ENCODE results near the gene USP9Y. TPM values are rescaled to one million over a fixed set of nuclear protein-coding genes. Genes with fewer than 3 reads are reported as not detected.

The USP9Y gene
- total RNA-seq, 1 donor from 2014 or later: 25.4 TPM

DNA sequence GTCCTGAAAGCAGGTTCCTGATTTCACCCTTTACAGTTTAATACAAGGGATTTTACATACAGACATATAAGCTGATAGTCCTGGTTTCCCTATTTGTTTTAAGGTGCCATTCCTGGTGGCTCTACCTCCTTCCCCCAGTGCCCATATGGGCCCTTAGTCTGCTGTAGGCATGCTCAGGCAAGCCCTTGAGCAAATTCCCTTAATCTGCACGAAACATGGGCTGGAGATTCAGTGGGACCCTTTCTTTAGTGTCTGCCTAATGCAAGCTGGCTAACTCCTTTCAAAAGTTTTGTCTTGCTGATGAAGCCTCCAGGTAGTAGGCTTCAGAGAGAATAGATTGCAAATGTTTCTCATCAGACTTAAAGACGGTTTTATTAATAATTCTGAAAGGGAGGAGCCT, 22.9 kb upstream of the USP9Y start:
- Mint-ChIP-seq H3K4me3 (ENCODE audit: unreplicated experiment) (no peak overlapping the region), H3K4me1 (ENCODE audit: unreplicated experiment) (peaks cover 5% of the 10 kb centered on the region), H3K27ac (ENCODE audit: unreplicated experiment) (no peak overlapping the region), H3K27me3 (ENCODE audit: unreplicated experiment) (no peaks in the 10 kb centered on the region), H3K36me3 (ENCODE audit: low read depth, unreplicated experiment) (peaks cover 11% of the 10 kb centered on the region), H3K9me3 (ENCODE audit: unreplicated experiment) (peaks cover 4% of the 10 kb centered on the region)
- TF ChIP-seq, protein P1, sequence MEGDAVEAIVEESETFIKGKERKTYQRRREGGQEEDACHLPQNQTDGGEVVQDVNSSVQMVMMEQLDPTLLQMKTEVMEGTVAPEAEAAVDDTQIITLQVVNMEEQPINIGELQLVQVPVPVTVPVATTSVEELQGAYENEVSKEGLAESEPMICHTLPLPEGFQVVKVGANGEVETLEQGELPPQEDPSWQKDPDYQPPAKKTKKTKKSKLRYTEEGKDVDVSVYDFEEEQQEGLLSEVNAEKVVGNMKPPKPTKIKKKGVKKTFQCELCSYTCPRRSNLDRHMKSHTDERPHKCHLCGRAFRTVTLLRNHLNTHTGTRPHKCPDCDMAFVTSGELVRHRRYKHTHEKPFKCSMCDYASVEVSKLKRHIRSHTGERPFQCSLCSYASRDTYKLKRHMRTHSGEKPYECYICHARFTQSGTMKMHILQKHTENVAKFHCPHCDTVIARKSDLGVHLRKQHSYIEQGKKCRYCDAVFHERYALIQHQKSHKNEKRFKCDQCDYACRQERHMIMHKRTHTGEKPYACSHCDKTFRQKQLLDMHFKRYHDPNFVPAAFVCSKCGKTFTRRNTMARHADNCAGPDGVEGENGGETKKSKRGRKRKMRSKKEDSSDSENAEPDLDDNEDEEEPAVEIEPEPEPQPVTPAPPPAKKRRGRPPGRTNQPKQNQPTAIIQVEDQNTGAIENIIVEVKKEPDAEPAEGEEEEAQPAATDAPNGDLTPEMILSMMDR (IDR thresholded peaks at IDR 0.05; ENCODE audit: unreplicated experiment): no peak
- no peak for DNase-seq (ENCODE audit: low spot score)

DNA sequence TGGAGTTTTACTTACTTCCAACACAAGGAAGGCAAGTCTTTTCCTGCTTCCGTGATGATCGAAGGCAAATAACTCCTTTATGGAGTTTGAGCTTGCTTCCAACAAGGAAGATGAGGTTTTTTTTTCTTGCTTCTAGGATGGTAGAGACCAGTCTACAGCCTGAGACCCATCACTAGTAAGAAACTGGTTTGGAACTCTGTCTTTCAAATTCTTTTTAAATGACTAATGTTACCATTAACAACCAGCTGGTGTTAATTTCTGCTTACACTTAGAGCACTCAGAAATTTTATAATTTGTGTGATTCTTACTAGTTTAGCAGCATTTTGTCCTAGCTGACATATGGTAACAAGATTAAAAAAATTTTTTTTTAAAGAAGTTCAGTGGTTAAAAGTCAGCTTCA, 19.5 kb upstream of the USP9Y start:
- Mint-ChIP-seq H3K27me3 (ENCODE audit: unreplicated experiment) (no peaks in the 10 kb centered on the region), H3K4me1 (ENCODE audit: unreplicated experiment) (peaks cover 5% of the 10 kb centered on the region), H3K4me3 (ENCODE audit: unreplicated experiment) (no peak overlapping the region), H3K27ac (ENCODE audit: unreplicated experiment) (no peak overlapping the region), H3K36me3 (ENCODE audit: low read depth, unreplicated experiment) (peaks cover 10% of the 10 kb centered on the region), H3K9me3 (ENCODE audit: unreplicated experiment) (peaks cover 2% of the 10 kb centered on the region)
- no peak for DNase-seq (ENCODE audit: low spot score)
- TF ChIP-seq, protein P1 (IDR thresholded peaks at IDR 0.05; ENCODE audit: unreplicated experiment): no peak

DNA sequence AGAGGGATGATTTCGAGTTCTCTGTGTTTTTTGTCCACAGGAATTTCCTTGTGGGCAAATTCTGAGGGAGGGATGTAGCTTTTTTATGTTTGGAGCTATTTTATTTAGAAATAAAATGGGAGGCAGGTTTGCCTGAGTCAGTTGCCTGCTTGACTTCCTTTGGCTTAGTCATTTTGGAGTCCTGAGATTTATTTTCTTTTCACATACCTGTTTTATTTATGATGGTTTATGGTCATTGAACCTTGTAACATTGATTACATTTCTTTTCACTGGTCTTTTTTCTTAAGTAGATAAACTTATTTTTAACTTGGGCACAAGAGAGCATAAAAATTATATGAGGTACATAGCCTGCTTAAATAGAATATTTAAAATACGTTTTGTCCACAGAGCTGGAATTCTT, 12.7 kb upstream of the USP9Y start:
- Mint-ChIP-seq H3K9me3 (ENCODE audit: unreplicated experiment) (no peaks in the 10 kb centered on the region), H3K4me3 (ENCODE audit: unreplicated experiment) (no peak overlapping the region), H3K27me3 (ENCODE audit: unreplicated experiment) (no peaks in the 10 kb centered on the region), H3K27ac (ENCODE audit: unreplicated experiment) (no peak overlapping the region), H3K4me1 (ENCODE audit: unreplicated experiment) (peaks cover 4% of the 10 kb centered on the region), H3K36me3 (ENCODE audit: low read depth, unreplicated experiment) (peaks cover 22% of the 10 kb centered on the region)
- DNase-seq (ENCODE audit: low spot score): no peak
- TF ChIP-seq, protein P1 (IDR thresholded peaks at IDR 0.05; ENCODE audit: unreplicated experiment): no peak

DNA sequence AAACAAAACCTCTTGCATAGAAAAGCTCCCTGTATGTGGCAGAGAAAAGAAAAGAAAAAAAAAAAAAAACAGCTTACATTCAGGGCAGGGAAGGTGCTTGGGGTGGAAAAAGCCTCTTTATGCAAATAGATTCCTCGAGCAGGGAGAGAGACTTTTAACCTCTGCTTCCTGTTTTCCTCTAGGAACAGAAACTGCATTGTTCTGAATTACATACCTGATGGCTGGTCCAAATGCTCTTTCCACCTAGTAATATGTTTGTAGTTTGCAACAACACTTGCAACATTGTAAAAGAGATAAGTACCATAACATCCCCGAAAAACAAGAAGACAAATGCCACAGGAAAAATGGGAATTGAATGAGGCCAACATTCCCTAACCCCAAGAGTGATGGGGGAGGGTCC, 944 bp upstream of the USP9Y start:
- no peak for DNase-seq (ENCODE audit: low spot score)
- TF ChIP-seq, protein P1 (IDR thresholded peaks at IDR 0.05; ENCODE audit: unreplicated experiment): no peak
- peak overlapping the region; percentile 67 for H3K27ac Mint-ChIP-seq (ENCODE audit: unreplicated experiment)
- H3K4me3 Mint-ChIP-seq (ENCODE audit: unreplicated experiment): no peak overlapping the region
- H3K4me1 Mint-ChIP-seq (ENCODE audit: unreplicated experiment): peaks cover 9% of the 10 kb centered on the region
- no peaks in the 10 kb centered on the region for H3K27me3 Mint-ChIP-seq (ENCODE audit: unreplicated experiment)
- H3K36me3 Mint-ChIP-seq (ENCODE audit: low read depth, unreplicated experiment): peaks cover 32% of the 10 kb centered on the region
- H3K9me3 Mint-ChIP-seq (ENCODE audit: unreplicated experiment): no peaks in the 10 kb centered on the region

DNA sequence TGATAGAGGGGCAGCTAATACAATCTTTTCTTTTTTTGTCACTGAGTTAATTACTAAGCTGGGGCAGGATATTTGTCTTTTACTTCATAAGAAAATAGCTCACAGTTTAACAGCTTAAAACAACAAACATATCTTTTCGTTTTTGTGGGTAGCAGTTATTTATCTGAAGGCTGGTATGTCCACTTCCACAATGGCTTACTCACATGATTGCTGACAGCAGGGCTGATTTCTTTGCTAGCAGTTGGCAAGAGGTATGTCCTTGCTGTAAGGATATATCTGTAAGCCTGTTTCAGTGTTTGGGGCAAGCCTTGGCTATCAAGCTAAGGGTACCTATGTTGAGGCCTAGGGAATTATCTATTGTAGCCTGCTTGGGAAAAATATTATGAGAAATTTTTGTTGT, 1.1 kb downstream of the USP9Y start:
- Mint-ChIP-seq H3K36me3 (ENCODE audit: low read depth, unreplicated experiment) (peaks cover 35% of the 10 kb centered on the region), H3K9me3 (ENCODE audit: unreplicated experiment) (no peaks in the 10 kb centered on the region), H3K4me3 (ENCODE audit: unreplicated experiment) (peak overlapping the region; percentile 78), H3K27me3 (ENCODE audit: unreplicated experiment) (no peaks in the 10 kb centered on the region), H3K27ac (ENCODE audit: unreplicated experiment) (no peak overlapping the region), H3K4me1 (ENCODE audit: unreplicated experiment) (peaks cover 9% of the 10 kb centered on the region)
- TF ChIP-seq, protein P1 (IDR thresholded peaks at IDR 0.05; ENCODE audit: unreplicated experiment): no peak
- DNase-seq (ENCODE audit: low spot score): no peak

Measured in endothelial cell (in vitro differentiated cells).